ENCODE measurements around the gene STX18. TPM values are rescaled to one million over a fixed set of nuclear protein-coding genes. Genes with fewer than 3 reads are reported as not detected.

STX18 gene
- total RNA-seq, 1 experiment from 2014 or later, result 20.9 TPM

DNA sequence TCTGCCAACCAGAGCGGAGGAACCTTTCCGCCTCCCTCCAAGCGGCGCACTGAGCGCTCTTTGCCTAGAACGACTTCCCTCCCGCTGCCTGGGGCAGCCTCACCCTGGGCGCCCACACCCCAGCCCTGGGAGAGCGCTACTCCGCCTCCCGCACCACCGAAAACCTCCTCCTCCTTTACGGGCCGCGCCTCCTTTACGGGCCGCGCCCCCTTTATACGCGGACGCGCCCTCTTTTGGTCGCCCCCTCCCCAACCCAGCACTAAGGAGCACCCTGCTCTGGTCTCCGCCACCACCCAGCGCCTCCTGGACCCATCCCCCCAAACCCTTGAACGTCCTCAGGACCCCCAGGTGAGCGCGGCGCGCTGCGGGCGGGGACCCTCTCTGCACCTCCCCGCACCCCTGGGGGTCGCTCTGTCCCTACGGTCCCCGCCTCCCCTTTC lies 155.5 kb downstream of the STX18 start:
- H3K9me3 Mint-ChIP-seq, result no peaks in the 10 kb centered on the region
- H2BK12ac ChIP-seq (ENCODE audit: insufficient read length, low read depth, low read length), result no peak overlapping the region
- H2AFZ ChIP-seq (ENCODE audit: low read length), result no peak overlapping the region
- H2BK120ac ChIP-seq (ENCODE audit: low read depth, low read length, poor library complexity, severe bottlenecking), result no peak overlapping the region
- no peak overlapping the region for H4K91ac ChIP-seq (ENCODE audit: insufficient read length, low read depth, low read length)
- H3K79me2 ChIP-seq (ENCODE audit: insufficient read depth, low read length), result no peaks in the 10 kb centered on the region
- WGBS (ENCODE audit: extremely low coverage, insufficient read length, low lambda C conversion rate), result no CpG with 5 or more reads among the region's 36 CpGs
- peaks cover 87% of the 10 kb centered on the region for H3K27me3 Mint-ChIP-seq (ENCODE audit: low read depth)
- DNase-seq, result peak; percentile 59
- peak overlapping the region; percentile 67 to 87 for H3K4me3 Mint-ChIP-seq
- H3K18ac ChIP-seq (ENCODE audit: insufficient read length, low read depth, low read length), result no peak overlapping the region
- no peak overlapping the region for H3T11ph ChIP-seq (ENCODE audit: low read length)
- H3K23me2 ChIP-seq (ENCODE audit: insufficient read length, low read depth, low read length, poor library complexity, severe bottlenecking), result peaks cover 16% of the 10 kb centered on the region
- no peak overlapping the region for H3K9ac ChIP-seq (ENCODE audit: extremely low read depth, insufficient read length, low read length)
- H3K27ac Mint-ChIP-seq, result no peak overlapping the region
- peaks cover 0 to 2% (median under 1%) of the 10 kb centered on the region in 3 experiments; a peak in 3 of 7 replicates for H3K36me3 Mint-ChIP-seq (ENCODE audit: insufficient read depth in 1 of 3, low read depth in 3 of 3)
- H3K27ac ChIP-seq (ENCODE audit: insufficient read length, low read depth, low read length), result no peak overlapping the region
- H2AK5ac ChIP-seq (ENCODE audit: insufficient read length, low read length), result no peak overlapping the region
- H4K8ac ChIP-seq (replicated peaks; ENCODE audit: insufficient read length, low read depth, low read length), result no peak overlapping the region
- H3K9me3 ChIP-seq (ENCODE audit: control insufficient read depth, low read depth, low read length), result no peaks in the 10 kb centered on the region
- H3K56ac ChIP-seq (ENCODE audit: insufficient read length, low read depth, low read length), result no peak overlapping the region
- no peak overlapping the region for H2BK5ac ChIP-seq (ENCODE audit: insufficient read length, low read length)
- no peak overlapping the region for H2BK15ac ChIP-seq (ENCODE audit: low read depth, low read length)
- no peak overlapping the region for H3K4ac ChIP-seq (ENCODE audit: low read depth, low read length)
- no peaks in the 10 kb centered on the region for H3K79me1 ChIP-seq (ENCODE audit: insufficient read depth, low read depth, low read length, poor library complexity, severe bottlenecking)
- no peak overlapping the region for H2BK20ac ChIP-seq (ENCODE audit: low read depth, low read length, poor library complexity, severe bottlenecking)
- H3K14ac ChIP-seq (ENCODE audit: insufficient read depth, low read length), result no peak overlapping the region
- peaks cover 2% of the 10 kb centered on the region; the same call in 1 of the 2 replicates for H3K4me1 ChIP-seq (ENCODE audit: insufficient read depth, low read length)
- peaks cover 13 to 20% of the 10 kb centered on the region in 2 experiments for H3K4me1 Mint-ChIP-seq
- H3K4me2 ChIP-seq (ENCODE audit: insufficient read depth, insufficient read length, low read length), result peak overlapping the region; percentile 49
- TF ChIP-seq, protein P1, sequence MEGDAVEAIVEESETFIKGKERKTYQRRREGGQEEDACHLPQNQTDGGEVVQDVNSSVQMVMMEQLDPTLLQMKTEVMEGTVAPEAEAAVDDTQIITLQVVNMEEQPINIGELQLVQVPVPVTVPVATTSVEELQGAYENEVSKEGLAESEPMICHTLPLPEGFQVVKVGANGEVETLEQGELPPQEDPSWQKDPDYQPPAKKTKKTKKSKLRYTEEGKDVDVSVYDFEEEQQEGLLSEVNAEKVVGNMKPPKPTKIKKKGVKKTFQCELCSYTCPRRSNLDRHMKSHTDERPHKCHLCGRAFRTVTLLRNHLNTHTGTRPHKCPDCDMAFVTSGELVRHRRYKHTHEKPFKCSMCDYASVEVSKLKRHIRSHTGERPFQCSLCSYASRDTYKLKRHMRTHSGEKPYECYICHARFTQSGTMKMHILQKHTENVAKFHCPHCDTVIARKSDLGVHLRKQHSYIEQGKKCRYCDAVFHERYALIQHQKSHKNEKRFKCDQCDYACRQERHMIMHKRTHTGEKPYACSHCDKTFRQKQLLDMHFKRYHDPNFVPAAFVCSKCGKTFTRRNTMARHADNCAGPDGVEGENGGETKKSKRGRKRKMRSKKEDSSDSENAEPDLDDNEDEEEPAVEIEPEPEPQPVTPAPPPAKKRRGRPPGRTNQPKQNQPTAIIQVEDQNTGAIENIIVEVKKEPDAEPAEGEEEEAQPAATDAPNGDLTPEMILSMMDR (conservative IDR thresholded peaks at IDR 0.05), result no peak
- no peaks in the 10 kb centered on the region for H4K20me1 ChIP-seq (ENCODE audit: control insufficient read depth, insufficient read depth, insufficient read length)
- no peak overlapping the region for H4K5ac ChIP-seq (ENCODE audit: insufficient read length, low read depth, low read length)
- peaks cover 2% of the 10 kb centered on the region; the same call in 1 of the 2 replicates for H3K27me3 ChIP-seq (ENCODE audit: insufficient read depth, low read length)
- no peak overlapping the region for H3K23ac ChIP-seq (ENCODE audit: insufficient read length, low read depth, low read length)
